Measurements from ENCODE around the gene APOL5. TPM values are rescaled to one million over a fixed set of nuclear protein-coding genes. Genes with fewer than 3 reads are reported as not detected.

APOL5 gene
- total RNA-seq, 2 experiments from 2014 or later, result not detected

DNA sequence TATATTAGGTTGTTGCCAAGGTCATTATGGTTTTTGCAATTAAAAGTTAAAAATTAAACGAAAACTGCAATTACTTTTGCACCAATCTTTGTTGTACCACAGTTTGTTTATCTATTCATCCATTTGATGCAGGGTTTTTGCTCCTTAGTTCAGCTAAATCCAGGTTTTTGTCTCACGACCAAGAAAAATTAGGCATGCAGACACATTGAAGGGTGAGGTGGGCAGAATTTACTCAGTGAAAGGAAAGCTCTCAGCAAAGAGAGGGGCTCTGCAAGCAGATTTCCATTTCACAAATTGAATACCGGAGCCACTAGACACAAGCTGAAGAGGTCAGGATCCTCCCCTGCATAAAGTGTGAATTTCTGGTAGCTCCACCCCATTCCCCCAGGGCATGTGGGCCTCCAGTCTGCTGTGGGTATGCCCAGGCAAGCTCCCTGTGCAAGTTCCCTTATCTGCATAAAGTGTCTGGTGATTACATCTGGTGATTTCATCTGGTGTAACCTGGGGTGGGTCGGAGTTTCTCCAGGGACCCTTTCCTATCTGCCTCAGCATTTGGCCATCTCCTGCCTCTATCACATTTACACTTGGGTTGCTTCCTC, 36.1 kb upstream of the APOL5 start:
- ChIA-PET CTCF (no interaction called here), POLR2A (interaction anchor here (0.7 to 1.4 kb wide), 2 partner anchors 33 to 268 kb away, joined by 3 read pairs; partner anchors contain the start of gene APOL6)
- Mint-ChIP-seq H3K4me3 (no peak overlapping the region), H3K4me1 (ENCODE audit: low read depth) (no peaks in the 10 kb centered on the region), H3K36me3 (ENCODE audit: low read depth) (no peaks in the 10 kb centered on the region), H3K27ac (no peak overlapping the region), H3K9me3 (peaks cover 3% of the 10 kb centered on the region), H3K27me3 (no peaks in the 10 kb centered on the region)
- Histone ChIP-seq H3K36me3 (ENCODE audit: insufficient read depth, low read length) (no peaks in the 10 kb centered on the region), H3K4me1 (ENCODE audit: insufficient read depth, low read length) (no peaks in the 10 kb centered on the region), H3K27ac (ENCODE audit: low read depth in 1 of 2, low read length in 2 of 2) (no peak overlapping the region), H3K9me3 (ENCODE audit: control insufficient read depth in 1 of 2, insufficient read depth in 1 of 2, low read length in 2 of 2) (peaks cover 0 to 3% of the 10 kb centered on the region in 2 experiments), H3K4me3 (ENCODE audit: low read length) (no peak overlapping the region), H3K27me3 (ENCODE audit: control insufficient read depth in 1 of 2, insufficient read depth in 2 of 2, low read length in 2 of 2) (no peaks in the 10 kb centered on the region)
- intact Hi-C loops (cut with DNase I, micrococcal nuclease), result no loop called here
- DNase-seq, result no peak
- no peak for ATAC-seq (ENCODE audit: poor library complexity)
- TF ChIP-seq, protein P1, sequence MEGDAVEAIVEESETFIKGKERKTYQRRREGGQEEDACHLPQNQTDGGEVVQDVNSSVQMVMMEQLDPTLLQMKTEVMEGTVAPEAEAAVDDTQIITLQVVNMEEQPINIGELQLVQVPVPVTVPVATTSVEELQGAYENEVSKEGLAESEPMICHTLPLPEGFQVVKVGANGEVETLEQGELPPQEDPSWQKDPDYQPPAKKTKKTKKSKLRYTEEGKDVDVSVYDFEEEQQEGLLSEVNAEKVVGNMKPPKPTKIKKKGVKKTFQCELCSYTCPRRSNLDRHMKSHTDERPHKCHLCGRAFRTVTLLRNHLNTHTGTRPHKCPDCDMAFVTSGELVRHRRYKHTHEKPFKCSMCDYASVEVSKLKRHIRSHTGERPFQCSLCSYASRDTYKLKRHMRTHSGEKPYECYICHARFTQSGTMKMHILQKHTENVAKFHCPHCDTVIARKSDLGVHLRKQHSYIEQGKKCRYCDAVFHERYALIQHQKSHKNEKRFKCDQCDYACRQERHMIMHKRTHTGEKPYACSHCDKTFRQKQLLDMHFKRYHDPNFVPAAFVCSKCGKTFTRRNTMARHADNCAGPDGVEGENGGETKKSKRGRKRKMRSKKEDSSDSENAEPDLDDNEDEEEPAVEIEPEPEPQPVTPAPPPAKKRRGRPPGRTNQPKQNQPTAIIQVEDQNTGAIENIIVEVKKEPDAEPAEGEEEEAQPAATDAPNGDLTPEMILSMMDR (IDR thresholded peaks at IDR 0.05), result no peak

GRCh38 chr22:35683560-35683959, 34.1 kb upstream of the APOL5 start:
- TF ChIP-seq, protein P1 (IDR thresholded peaks at IDR 0.05), result no peak
- no peaks in the 10 kb centered on the region for H3K4me1 Mint-ChIP-seq (ENCODE audit: low read depth)
- no peaks in the 10 kb centered on the region for H3K36me3 Mint-ChIP-seq (ENCODE audit: low read depth)
- Histone ChIP-seq H3K27me3 (ENCODE audit: control insufficient read depth in 1 of 2, insufficient read depth in 2 of 2, low read length in 2 of 2) (no peaks in the 10 kb centered on the region), H3K4me3 (ENCODE audit: low read length) (no peak overlapping the region), H3K36me3 (ENCODE audit: insufficient read depth, low read length) (no peaks in the 10 kb centered on the region), H3K9me3 (ENCODE audit: control insufficient read depth in 1 of 2, insufficient read depth in 1 of 2, low read length in 2 of 2) (peaks cover 0 to 3% of the 10 kb centered on the region in 2 experiments), H3K4me1 (ENCODE audit: insufficient read depth, low read length) (no peaks in the 10 kb centered on the region), H3K27ac (ENCODE audit: low read depth in 1 of 2, low read length in 2 of 2) (no peak overlapping the region)
- H3K9me3 Mint-ChIP-seq, result no peaks in the 10 kb centered on the region
- CTCF ChIA-PET, result no interaction called here
- ATAC-seq (ENCODE audit: poor library complexity) (no peak), DNase-seq (no peak)
- POLR2A ChIA-PET, result interaction anchor here (1.1 kb wide), 1 partner anchor 19 kb away, joined by 3 read pairs; no protein-coding TSS in a partner anchor
- no peak overlapping the region for H3K4me3 Mint-ChIP-seq
- H3K27me3 Mint-ChIP-seq, result no peaks in the 10 kb centered on the region
- intact Hi-C loops (cut with DNase I, micrococcal nuclease), result no loop called here
- no peak overlapping the region for H3K27ac Mint-ChIP-seq

DNA sequence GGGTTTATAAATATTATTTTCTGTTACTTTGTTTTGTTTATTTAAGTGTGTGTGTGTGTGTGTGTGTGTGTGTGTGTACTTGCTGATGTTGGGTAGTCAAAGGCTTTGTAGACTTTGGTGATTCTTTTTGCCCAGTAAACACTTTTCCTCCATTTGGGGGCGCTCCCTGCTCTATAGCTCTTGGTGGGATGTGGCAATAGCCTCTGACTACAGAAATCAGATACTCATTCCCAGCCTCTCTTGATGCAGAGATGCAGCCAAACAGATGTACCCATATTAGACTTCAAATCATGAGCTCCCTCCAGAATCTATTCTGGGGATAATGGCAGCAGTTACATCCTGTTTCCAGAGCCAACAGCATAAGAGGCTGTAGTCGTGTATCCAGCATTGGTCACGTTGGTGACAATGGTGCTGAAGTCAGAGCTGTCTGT, 33.4 kb upstream of the APOL5 start:
- H3K27me3 Mint-ChIP-seq, result no peaks in the 10 kb centered on the region
- no peaks in the 10 kb centered on the region for H3K9me3 Mint-ChIP-seq
- Histone ChIP-seq H3K9me3 (ENCODE audit: control insufficient read depth in 1 of 2, insufficient read depth in 1 of 2, low read length in 2 of 2) (peaks cover 0 to 3% of the 10 kb centered on the region in 2 experiments), H3K27ac (ENCODE audit: low read depth in 1 of 2, low read length in 2 of 2) (no peak overlapping the region), H3K27me3 (ENCODE audit: control insufficient read depth in 1 of 2, insufficient read depth in 2 of 2, low read length in 2 of 2) (no peaks in the 10 kb centered on the region), H3K4me1 (ENCODE audit: insufficient read depth, low read length) (no peaks in the 10 kb centered on the region), H3K4me3 (ENCODE audit: low read length) (no peak overlapping the region), H3K36me3 (ENCODE audit: insufficient read depth, low read length) (no peaks in the 10 kb centered on the region)
- TF ChIP-seq, protein P1 (IDR thresholded peaks at IDR 0.05), result no peak
- H3K36me3 Mint-ChIP-seq (ENCODE audit: low read depth), result no peaks in the 10 kb centered on the region
- no peak overlapping the region for H3K4me3 Mint-ChIP-seq
- ChIA-PET CTCF (no interaction called here), POLR2A (interaction anchor here (0.6 to 1.1 kb wide), 3 partner anchors 19 to 36 kb away, joined by 3 to 4 read pairs (median 3); partner anchors contain the start of gene APOL6)
- no peak overlapping the region for H3K27ac Mint-ChIP-seq
- intact Hi-C loops (cut with DNase I, micrococcal nuclease), result no loop called here
- ATAC-seq (ENCODE audit: poor library complexity) (no peak), DNase-seq (no peak)
- H3K4me1 Mint-ChIP-seq (ENCODE audit: low read depth), result no peaks in the 10 kb centered on the region
